Upper lobe of left lung (tissue), 4 donors: ENCODE results near the gene GABRB3.

Source experiments
- POLR2A ChIP-seq, 4 donors: fragments of 450-650 bp; IDR thresholded peaks; one replicate each; pipeline ENCODE4 v1.5.1; 2016 to 2017; ENCODE audit warnings: antibody characterized with exemption in 4 of 4, mild to moderate bottlenecking in 2 of 4
- TF ChIP-seq, protein P1 (sequence below), 6 experiments: fragments of 450-650 bp in 4 of 6; fragments of 200-600 bp in 2 of 6; sonication (generic) in 2 of 6; IDR thresholded peaks; one replicate each; pipeline ENCODE4 v1.5.1; 2016 to 2019; ENCODE audit warnings: antibody characterized with exemption in 6 of 6

DNA sequence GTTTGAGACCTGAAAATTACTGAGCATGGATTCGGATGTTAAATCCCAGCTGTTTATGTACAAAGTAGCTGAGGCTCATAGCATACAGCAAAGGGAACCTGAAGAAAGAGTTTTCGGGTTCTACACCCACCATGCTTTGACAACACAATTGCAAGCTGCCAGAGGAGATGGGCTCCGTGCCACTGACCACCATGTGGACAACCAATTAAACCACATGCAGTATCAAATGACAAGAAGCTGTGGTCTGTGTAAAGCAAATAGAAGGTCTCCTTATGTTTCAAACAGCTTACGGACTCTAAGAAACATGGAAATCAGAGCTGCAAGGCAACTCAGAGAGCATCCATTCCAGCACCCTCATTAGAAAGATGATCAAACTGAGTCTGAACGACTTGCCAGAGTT is 12.9 kb downstream of the GABRB3 start:
- TF ChIP-seq, protein P1, sequence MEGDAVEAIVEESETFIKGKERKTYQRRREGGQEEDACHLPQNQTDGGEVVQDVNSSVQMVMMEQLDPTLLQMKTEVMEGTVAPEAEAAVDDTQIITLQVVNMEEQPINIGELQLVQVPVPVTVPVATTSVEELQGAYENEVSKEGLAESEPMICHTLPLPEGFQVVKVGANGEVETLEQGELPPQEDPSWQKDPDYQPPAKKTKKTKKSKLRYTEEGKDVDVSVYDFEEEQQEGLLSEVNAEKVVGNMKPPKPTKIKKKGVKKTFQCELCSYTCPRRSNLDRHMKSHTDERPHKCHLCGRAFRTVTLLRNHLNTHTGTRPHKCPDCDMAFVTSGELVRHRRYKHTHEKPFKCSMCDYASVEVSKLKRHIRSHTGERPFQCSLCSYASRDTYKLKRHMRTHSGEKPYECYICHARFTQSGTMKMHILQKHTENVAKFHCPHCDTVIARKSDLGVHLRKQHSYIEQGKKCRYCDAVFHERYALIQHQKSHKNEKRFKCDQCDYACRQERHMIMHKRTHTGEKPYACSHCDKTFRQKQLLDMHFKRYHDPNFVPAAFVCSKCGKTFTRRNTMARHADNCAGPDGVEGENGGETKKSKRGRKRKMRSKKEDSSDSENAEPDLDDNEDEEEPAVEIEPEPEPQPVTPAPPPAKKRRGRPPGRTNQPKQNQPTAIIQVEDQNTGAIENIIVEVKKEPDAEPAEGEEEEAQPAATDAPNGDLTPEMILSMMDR (IDR thresholded peaks at IDR 0.05), result no peak
- no peak for TF ChIP-seq POLR2A (IDR thresholded peaks at IDR 0.05)
